ACC112 (cell line): ENCODE measurements around the gene OFD1.
"Not testable (repeated sequence)": the region's sequence is repeated elsewhere in the genome, so short reads cannot be mapped to it uniquely, and the experiment has no call there.

Source experiments
- H2AFZ ChIP-seq: fragments of 200-600 bp; sonication (generic); one replicate; pipeline ENCODE4 v1.6.0; 2017; ENCODE audit warnings: antibody characterized with exemption, low read length; ENCODE audit not compliant: unreplicated experiment
- H3K27ac ChIP-seq: fragments of 200-600 bp; sonication (generic); 2 replicates; pipeline ENCODE4 v1.5.1; 2014; ENCODE audit warnings: low read depth, mild to moderate bottlenecking, antibody characterized with exemption, low read length, moderate library complexity
- H3K27me3 ChIP-seq: fragments of 200-600 bp; sonication (generic); 2 replicates; pipeline ENCODE4 v1.6.1; 2014; ENCODE audit warnings: mild to moderate bottlenecking, antibody characterized with exemption, low read length, moderate library complexity, mixed read lengths; ENCODE audit not compliant: insufficient read depth
- H3K36me3 ChIP-seq: fragments of 200-600 bp; sonication (generic); 2 replicates; pipeline ENCODE4 v1.6.1; 2016; ENCODE audit warnings: mild to moderate bottlenecking, antibody characterized with exemption, low read length, moderate library complexity, mixed read lengths; ENCODE audit not compliant: insufficient read depth
- H3K4me1 ChIP-seq: fragments of 200-600 bp; sonication (generic); one replicate; pipeline ENCODE4 v1.6.1; 2016; ENCODE audit warnings: low read length, mixed read lengths; ENCODE audit not compliant: insufficient read depth, unreplicated experiment, control insufficient read depth
- H3K4me3 ChIP-seq: fragments of 200-600 bp; sonication (generic); 2 replicates; pipeline ENCODE4 v1.5.1; 2014; ENCODE audit warnings: mild to moderate bottlenecking, low read depth, low read length
- H3K79me2 ChIP-seq: fragments of 200-600 bp; sonication (generic); one replicate; pipeline ENCODE4 v1.6.0; 2016; ENCODE audit warnings: low read length; ENCODE audit not compliant: control insufficient read depth, unreplicated experiment, insufficient read depth

Gene OFD1

GRCh38 chrX:13726583-13726982 is 8.0 kb upstream of the OFD1 start:
- peaks cover 19% of the 10 kb centered on the region for H3K79me2 ChIP-seq
- not testable (repeated sequence) for H2AFZ ChIP-seq, H3K27me3 ChIP-seq, H3K4me3 ChIP-seq, H3K4me1 ChIP-seq, H3K27ac ChIP-seq, H3K36me3 ChIP-seq

GRCh38 chrX:13730523-13730922 is 4.0 kb upstream of the OFD1 start:
- peaks cover 32% of the 10 kb centered on the region for H3K79me2 ChIP-seq
- H3K27me3 ChIP-seq, H3K27ac ChIP-seq, H3K36me3 ChIP-seq, H2AFZ ChIP-seq, H3K4me3 ChIP-seq: not testable (repeated sequence)
- peaks cover 12% of the 10 kb centered on the region for H3K4me1 ChIP-seq

- peaks cover 34% of the 10 kb centered on the region for H3K79me2 ChIP-seq
- H3K4me1 ChIP-seq = peaks cover 22% of the 10 kb centered on the region
- no peak overlapping the region; the same call in 1 of the 2 replicates for H3K27ac ChIP-seq
- no peaks in the 10 kb centered on the region for H3K27me3 ChIP-seq
- peak overlapping the region; percentile 98 for H3K4me3 ChIP-seq
- H2AFZ ChIP-seq = no peak overlapping the region
- H3K36me3 ChIP-seq = peaks cover 4% of the 10 kb centered on the region; the same call in 1 of the 2 replicates
Observed at GRCh38 chrX:13732246-13733067, 2.1 kb upstream of the OFD1 start.

GRCh38 chrX:13733506-13733905 is 1.0 kb upstream of the OFD1 start:
- Histone ChIP-seq H3K27ac (peak overlapping the region; percentile 47; the same call in 1 of the 2 replicates), H3K4me3 (peak overlapping the region; percentile 98), H3K4me1 (peaks cover 22% of the 10 kb centered on the region), H3K79me2 (peaks cover 34% of the 10 kb centered on the region), H2AFZ (peak overlapping the region; percentile 52), H3K27me3 (no peaks in the 10 kb centered on the region), H3K36me3 (peaks cover 4% of the 10 kb centered on the region)

GRCh38 chrX:13741695-13742094 is 7.1 kb downstream of the OFD1 start:
- no peak overlapping the region for H2AFZ ChIP-seq
- no peak overlapping the region for H3K4me3 ChIP-seq
- H3K27ac ChIP-seq = no peak overlapping the region
- H3K27me3 ChIP-seq = no peaks in the 10 kb centered on the region
- peaks cover 3% of the 10 kb centered on the region for H3K4me1 ChIP-seq
- H3K79me2 ChIP-seq = peaks cover under 1% of the 10 kb centered on the region
- peaks cover 6% of the 10 kb centered on the region for H3K36me3 ChIP-seq

GRCh38 chrX:13742397-13743176 is 8.0 kb downstream of the OFD1 start:
- no peaks in the 10 kb centered on the region for H3K79me2 ChIP-seq
- H3K36me3 ChIP-seq = peaks cover 6% of the 10 kb centered on the region
- no peak overlapping the region for H2AFZ ChIP-seq
- H3K27me3 ChIP-seq = no peaks in the 10 kb centered on the region
- H3K4me3 ChIP-seq = no peak overlapping the region
- H3K4me1 ChIP-seq = no peaks in the 10 kb centered on the region
- no peak overlapping the region for H3K27ac ChIP-seq

GRCh38 chrX:13747836-13748235 is 13.3 kb downstream of the OFD1 start:
- no peaks in the 10 kb centered on the region for H3K27me3 ChIP-seq
- H3K4me1 ChIP-seq = no peaks in the 10 kb centered on the region
- H3K4me3 ChIP-seq = no peak overlapping the region
- no peak overlapping the region for H3K27ac ChIP-seq
- 0 out of 2 replicates have a peak, but pooled peaks cover 7% of the 10 kb centered on the region for H3K36me3 ChIP-seq
- no peak overlapping the region for H2AFZ ChIP-seq
- H3K79me2 ChIP-seq = no peaks in the 10 kb centered on the region

GRCh38 chrX:13748486-13748885 is 13.9 kb downstream of the OFD1 start:
- Histone ChIP-seq H3K27me3 (no peaks in the 10 kb centered on the region), H3K79me2 (peaks cover 3% of the 10 kb centered on the region), H2AFZ (no peak overlapping the region), H3K4me1 (no peaks in the 10 kb centered on the region), H3K36me3 (0 out of 2 replicates have a peak, but pooled peaks cover 7% of the 10 kb centered on the region), H3K4me3 (no peak overlapping the region), H3K27ac (no peak overlapping the region)

- no peak overlapping the region for H3K4me3 ChIP-seq
- no peaks in the 10 kb centered on the region for H3K4me1 ChIP-seq
- H2AFZ ChIP-seq = no peak overlapping the region
- no peaks in the 10 kb centered on the region for H3K27me3 ChIP-seq
- H3K27ac ChIP-seq = no peak overlapping the region
- peaks cover 3% of the 10 kb centered on the region for H3K79me2 ChIP-seq
- H3K36me3 ChIP-seq = 0 out of 2 replicates have a peak, but pooled peaks cover 7% of the 10 kb centered on the region
Observed at GRCh38 chrX:13750204-13750603, 15.7 kb downstream of the OFD1 start.

- no peak overlapping the region for H3K4me3 ChIP-seq
- H3K4me1 ChIP-seq = no peaks in the 10 kb centered on the region
- no peaks in the 10 kb centered on the region for H3K27me3 ChIP-seq
- H3K27ac ChIP-seq = no peak overlapping the region
- peaks cover 3% of the 10 kb centered on the region for H3K79me2 ChIP-seq
- 0 out of 2 replicates have a peak, but pooled peaks cover 7% of the 10 kb centered on the region for H3K36me3 ChIP-seq
- no peak overlapping the region for H2AFZ ChIP-seq
Observed at GRCh38 chrX:13750812-13751211, 16.3 kb downstream of the OFD1 start.
